HL-60 (cell line): Measurements from ENCODE around the gene ADAMTS17.

Experiments
- CTCF ChIP-seq: IDR thresholded peaks from one replicate; pipeline ENCODE4 v1.5.1; 2011; ENCODE audit warnings: low read length, control low read depth, inconsistent platforms; ENCODE audit not compliant: insufficient read depth
- GABPA ChIP-seq: IDR thresholded peaks from 2 replicates; pipeline ENCODE4 v1.6.1; 2012; ENCODE audit warnings: low read depth

- TF ChIP-seq GABPA = no peak
- no peak for TF ChIP-seq CTCF
These were observed 234.6 kb downstream of the ADAMTS17 start for GRCh38 chr15:100107151-100107550.
